PFSK-1 (cell line): ENCODE results near the gene PTCHD1.

Source experiments
- FOXP2 ChIP-seq: optimal IDR thresholded peaks from 2 replicates; pipeline ENCODE3; 2011; ENCODE audit warnings: borderline replicate concordance, control low read depth, inconsistent platforms; ENCODE audit not compliant: insufficient read depth; ENCODE audit errors: extremely low read length, extremely low read depth
- POLR2AphosphoS5 ChIP-seq: IDR thresholded peaks from 2 replicates; pipeline ENCODE4 v1.6.1; 2012; ENCODE audit warnings: low read depth, mild to moderate bottlenecking, control low read depth, low read length, moderate library complexity
- SIN3A ChIP-seq: IDR thresholded peaks from 2 replicates; pipeline ENCODE4 v1.6.1; 2012; ENCODE audit warnings: mild to moderate bottlenecking, low read length, moderate library complexity, borderline replicate concordance; ENCODE audit not compliant: insufficient read depth
- TAF1 ChIP-seq: IDR thresholded peaks from 2 replicates; pipeline ENCODE4 v1.6.1; 2012; ENCODE audit warnings: low read length, control low read depth, borderline replicate concordance; ENCODE audit not compliant: insufficient read depth
- TF ChIP-seq, protein P1 (sequence below), 2 experiments: IDR thresholded peaks; 2 replicates each; pipeline versions ENCODE4 v1.6.1 to v1.8.0; 2011 to 2012; ENCODE audit warnings: low read depth in 2 of 2, low read length in 2 of 2, control low read depth in 1 of 2, inconsistent platforms in 1 of 2, mild to moderate bottlenecking in 1 of 2, moderate library complexity in 1 of 2; ENCODE audit not compliant: insufficient read depth in 1 of 2

The PTCHD1 gene

GRCh38 chrX:23292988-23293651, 41.5 kb upstream of the PTCHD1 start:
- TF ChIP-seq TAF1: no peak

- TF ChIP-seq, protein P1, sequence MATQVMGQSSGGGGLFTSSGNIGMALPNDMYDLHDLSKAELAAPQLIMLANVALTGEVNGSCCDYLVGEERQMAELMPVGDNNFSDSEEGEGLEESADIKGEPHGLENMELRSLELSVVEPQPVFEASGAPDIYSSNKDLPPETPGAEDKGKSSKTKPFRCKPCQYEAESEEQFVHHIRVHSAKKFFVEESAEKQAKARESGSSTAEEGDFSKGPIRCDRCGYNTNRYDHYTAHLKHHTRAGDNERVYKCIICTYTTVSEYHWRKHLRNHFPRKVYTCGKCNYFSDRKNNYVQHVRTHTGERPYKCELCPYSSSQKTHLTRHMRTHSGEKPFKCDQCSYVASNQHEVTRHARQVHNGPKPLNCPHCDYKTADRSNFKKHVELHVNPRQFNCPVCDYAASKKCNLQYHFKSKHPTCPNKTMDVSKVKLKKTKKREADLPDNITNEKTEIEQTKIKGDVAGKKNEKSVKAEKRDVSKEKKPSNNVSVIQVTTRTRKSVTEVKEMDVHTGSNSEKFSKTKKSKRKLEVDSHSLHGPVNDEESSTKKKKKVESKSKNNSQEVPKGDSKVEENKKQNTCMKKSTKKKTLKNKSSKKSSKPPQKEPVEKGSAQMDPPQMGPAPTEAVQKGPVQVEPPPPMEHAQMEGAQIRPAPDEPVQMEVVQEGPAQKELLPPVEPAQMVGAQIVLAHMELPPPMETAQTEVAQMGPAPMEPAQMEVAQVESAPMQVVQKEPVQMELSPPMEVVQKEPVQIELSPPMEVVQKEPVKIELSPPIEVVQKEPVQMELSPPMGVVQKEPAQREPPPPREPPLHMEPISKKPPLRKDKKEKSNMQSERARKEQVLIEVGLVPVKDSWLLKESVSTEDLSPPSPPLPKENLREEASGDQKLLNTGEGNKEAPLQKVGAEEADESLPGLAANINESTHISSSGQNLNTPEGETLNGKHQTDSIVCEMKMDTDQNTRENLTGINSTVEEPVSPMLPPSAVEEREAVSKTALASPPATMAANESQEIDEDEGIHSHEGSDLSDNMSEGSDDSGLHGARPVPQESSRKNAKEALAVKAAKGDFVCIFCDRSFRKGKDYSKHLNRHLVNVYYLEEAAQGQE (IDR thresholded peaks at IDR 0.05; ENCODE audit: insufficient read depth in 1 of 2, low read depth in 2 of 2, low read length in 2 of 2): no peak
- TF ChIP-seq FOXP2 (no peak), POLR2AphosphoS5 (no peak), TAF1 (no peak), SIN3A (no peak)
These were observed 29.8 kb upstream of the PTCHD1 start for GRCh38 chrX:23304881-23305280.

- no peak for TF ChIP-seq TAF1
- TF ChIP-seq, protein P1 (IDR thresholded peaks at IDR 0.05; ENCODE audit: insufficient read depth in 1 of 2, low read depth in 2 of 2, low read length in 2 of 2): no peak
- TF ChIP-seq FOXP2: no peak
- no peak for TF ChIP-seq POLR2AphosphoS5
- no peak for TF ChIP-seq SIN3A
These were observed 22.9 kb upstream of the PTCHD1 start for GRCh38 chrX:23311731-23312130.

GRCh38 chrX:23312136-23312535, 22.5 kb upstream of the PTCHD1 start:
- TF ChIP-seq FOXP2: no peak
- TF ChIP-seq, protein P1 (IDR thresholded peaks at IDR 0.05; ENCODE audit: insufficient read depth in 1 of 2, low read depth in 2 of 2, low read length in 2 of 2): no peak
- no peak for TF ChIP-seq SIN3A
- TF ChIP-seq POLR2AphosphoS5: no peak
- no peak for TF ChIP-seq TAF1

GRCh38 chrX:23317799-23318724, 16.6 kb upstream of the PTCHD1 start:
- TF ChIP-seq FOXP2: no peak
- TF ChIP-seq POLR2AphosphoS5: no peak
- TF ChIP-seq, protein P1 (IDR thresholded peaks at IDR 0.05; ENCODE audit: insufficient read depth in 1 of 2, low read depth in 2 of 2, low read length in 2 of 2): no peak
- TF ChIP-seq SIN3A: no peak
- TF ChIP-seq TAF1: no peak
